CD4-positive, alpha-beta T cell treated with Interleukin-15 for 1 hour (primary cell): ENCODE results near the gene DHX58.
A peak's percentile ranks its signal among the peaks of the same experiment; 100 is the strongest.
"Not testable (repeated sequence)": the region's sequence is repeated elsewhere in the genome, so short reads cannot be mapped to it uniquely, and the experiment has no call there.

Experiments
- DNase-seq: peaks from one replicate; pipeline ENCODE4 v3.0.0-alpha.2; 2020

DHX58 gene

DNA sequence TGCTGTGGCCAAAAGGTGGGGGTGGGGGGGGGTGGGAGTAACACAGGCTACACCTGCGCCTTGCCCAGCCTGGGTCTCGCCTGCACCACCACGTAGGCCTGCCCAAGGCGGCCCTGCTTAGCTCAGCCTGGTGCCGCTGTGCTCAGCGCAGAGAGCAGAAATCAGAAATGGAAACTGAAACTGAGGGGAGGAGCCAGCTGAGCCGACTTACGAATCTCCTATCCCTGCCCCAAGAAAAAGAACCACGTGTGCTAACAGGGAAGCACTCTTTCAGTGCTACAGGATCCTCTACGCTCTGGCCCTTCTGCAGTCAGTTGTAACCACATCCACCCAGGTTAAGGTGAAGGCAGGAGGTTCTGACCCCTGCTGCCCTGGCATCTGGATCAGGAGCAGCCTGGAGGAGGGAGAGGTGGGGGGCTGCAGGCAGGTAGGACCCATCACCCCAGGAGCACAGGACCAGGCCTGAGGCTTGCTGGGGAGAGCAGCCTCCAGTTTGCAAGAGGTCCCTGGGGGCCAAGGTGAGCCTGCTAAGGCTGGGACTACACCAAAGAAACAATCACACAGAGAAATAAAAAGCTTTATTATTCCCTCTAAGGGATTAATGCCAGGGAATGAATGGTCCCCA lies at the start of gene DHX58:
Gene DHX58 (minus strand): TSS at position 163 of the 625 bp plus-strand sequence. CDS start 822 bp downstream, outside the sequence.
- peak; percentile 85 for DNase-seq

DNA sequence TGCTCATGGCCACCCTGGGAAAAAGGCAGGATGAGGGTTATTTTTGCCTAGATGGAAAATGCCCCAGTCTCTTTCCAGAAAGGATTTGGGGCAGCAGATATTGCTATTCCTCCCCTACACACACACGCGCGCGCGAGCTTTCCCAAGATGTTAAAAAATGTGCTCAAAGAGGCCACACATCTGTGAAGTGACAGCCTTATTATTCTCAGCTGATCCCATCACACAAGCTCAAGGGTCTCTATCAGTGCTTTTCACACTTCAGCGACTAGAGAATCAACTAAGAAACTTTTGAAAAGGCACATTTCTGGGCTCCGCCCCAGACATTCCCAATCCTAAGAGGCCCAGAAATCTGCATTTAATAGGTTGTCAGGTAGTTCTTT lies 48.0 kb upstream of the DHX58 start:
- no peak for DNase-seq

DNA sequence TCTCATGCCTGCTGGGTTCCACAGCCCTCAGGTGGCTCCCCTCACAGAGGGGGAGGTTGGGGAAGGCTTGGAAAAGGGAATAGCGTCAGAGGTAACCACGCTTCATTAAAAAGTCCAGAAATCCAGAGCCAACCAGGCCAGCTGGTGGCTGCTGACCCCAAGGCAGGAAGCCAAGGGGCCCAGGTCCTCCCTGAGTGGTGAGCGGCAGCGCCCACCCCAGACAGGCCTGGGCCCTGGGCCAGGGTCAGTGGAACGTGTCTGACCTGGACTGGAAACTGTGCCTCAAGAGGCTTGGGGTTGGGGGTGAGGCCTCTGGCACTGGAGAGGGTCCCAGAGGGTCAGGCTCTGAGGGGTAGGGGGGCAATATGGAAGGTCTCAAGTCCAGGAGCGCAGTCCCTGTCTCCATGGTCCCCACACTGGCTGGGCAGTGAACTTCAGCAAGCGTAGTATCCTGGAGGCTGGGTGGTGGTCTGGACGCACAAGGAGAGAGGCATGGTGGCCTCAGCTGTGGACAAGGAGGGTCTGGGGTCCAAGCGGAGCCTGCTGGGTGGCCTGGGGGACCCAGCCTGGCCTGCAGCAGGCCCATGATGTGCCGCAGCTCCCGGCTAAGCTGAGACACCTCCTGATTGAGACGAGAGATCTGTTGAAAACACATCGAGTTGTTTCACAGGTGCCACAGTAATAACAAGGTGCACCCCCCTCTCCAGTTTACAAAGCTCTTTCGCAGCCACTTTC lies 47.4 kb upstream of the DHX58 start:
- DNase-seq = no peak

DNA sequence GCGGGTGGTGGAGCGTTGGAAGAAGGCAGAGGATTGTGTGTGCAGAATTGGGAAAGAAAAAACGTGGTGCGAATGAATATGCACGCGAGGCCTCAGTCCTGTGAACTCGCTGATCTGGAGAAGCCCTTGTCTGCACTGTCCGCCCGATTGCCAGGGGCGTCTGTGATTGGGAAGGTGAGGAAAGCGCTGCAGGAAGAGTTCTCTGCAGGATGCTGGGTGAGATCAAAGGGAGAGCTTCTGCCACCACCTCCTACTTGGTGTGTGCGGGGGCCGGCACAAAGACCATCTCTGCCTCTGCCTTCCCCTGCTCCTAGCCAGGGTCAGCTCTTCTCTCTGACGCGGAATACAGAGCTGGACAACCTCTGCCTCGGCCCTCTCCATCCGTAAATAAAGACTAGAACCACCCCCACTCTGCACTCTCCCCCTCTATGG lies 43.1 kb upstream of the DHX58 start:
- no peak for DNase-seq

DNA sequence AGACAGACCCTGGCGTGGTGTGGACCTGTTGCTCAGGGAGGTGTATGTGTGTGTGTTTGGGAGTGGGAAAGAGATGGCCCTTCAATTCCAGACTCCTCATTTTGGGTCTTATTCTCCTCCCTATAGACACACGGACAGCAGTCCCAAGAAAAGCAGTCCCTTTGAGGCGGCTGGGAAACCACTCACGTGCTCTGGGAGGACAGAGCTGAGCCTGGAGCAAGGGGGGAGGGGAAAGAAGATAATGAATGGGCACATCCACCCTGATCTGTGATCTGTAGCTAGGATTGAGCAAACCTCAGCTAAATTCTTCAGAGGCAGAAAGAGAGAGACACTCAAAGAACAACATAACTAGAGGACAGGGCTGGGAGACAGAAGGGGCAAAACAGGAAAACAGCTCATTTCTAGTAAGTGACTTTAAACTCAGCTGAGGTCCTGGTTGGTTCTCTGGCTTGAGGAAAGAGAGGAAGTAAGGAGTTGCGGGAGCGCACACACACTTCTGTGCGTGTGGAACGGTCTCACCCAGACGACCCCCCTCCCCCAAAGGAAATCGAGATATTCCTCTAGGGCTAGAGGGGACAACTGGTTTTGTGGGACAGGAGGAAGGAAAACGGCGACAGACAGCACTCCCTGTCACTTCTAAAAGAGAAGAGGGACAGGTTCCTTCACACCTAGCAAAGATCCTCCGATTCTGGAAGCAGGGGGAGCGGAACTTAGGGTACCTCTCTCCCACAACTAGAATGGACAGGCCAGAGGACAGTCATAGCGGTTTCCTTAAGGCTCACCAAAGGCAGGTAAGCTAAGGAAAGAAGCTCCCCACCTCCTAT lies 41.6 kb upstream of the DHX58 start:
- DNase-seq = no peak

DNA sequence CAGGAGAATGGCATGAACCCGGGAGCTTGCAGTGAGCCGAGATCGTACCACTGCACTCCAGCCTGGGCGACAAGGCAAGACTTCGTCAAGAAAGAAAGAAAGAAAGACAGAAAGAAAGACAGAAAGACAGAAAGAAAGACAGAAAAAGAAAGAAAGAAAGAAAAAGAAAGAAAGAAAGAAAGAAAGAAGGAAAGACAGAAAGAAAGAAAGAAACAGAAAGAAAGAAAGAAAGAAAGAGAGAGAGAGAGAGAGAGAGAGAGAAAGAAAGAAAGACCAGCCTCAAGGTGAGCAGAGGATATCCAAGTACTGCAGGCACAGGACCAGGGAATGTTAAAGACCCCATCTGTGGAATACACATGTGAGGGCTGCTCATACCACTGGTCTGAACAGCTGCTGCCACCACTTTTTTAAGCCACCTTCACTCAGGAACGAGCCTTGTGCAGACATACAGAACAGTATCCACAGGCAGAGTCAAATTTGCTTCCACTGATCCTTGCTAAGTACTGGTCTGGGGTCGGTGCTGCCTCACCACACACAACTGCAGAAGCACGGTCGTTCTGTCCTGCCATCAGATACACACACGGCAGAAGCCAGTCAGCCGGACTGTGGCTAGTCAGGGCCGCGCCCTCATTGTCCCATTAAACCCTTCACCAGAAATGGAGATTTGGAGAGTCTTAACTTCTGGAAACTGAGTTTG lies 34.5 kb upstream of the DHX58 start:
- DNase-seq = no peak

DNA sequence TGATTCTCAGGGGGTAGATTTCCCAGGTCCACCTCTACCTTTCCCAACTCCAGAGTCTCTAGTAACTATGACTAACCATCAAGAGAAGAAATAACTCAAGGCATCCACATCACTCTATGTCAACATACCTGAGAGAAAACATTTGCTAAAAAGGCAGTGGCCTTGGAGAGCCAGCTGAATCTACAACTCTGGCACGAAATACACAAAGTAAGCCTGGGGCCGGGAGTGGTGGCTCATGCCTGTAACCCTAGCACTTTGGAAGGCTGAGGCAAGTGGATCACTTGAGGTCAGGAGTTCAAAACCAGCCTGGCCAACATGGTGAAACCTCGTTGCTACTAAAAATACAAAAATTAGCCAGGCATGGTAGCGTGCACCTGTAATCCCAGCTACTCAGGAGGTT lies 30.6 kb upstream of the DHX58 start:
- DNase-seq = not testable (repeated sequence)

DNA sequence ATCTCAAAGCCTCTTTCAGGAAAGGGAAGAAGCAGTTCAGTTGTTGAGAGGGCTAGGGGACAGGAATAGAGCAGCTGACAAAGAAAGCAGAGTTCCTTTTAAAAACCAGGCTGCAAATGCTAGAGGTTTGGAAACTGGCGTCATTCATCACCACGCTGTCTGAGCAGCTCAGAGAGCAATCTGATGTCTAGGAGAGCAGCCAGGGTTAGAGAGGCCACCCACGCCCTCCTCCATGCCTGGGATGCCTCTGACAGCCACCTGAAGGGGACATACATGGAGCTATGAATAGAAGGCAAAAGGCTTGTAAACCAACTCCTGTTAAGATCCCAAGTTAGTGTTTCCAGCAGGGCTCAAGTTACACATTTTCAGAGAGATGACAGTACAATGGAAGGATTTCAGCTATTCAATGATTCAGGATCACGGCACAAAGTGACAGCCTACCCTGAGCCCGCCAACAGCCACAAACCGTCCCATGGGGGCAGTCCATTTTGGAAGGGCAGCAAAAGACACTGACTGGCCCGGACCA lies 29.9 kb upstream of the DHX58 start:
- DNase-seq = no peak

DNA sequence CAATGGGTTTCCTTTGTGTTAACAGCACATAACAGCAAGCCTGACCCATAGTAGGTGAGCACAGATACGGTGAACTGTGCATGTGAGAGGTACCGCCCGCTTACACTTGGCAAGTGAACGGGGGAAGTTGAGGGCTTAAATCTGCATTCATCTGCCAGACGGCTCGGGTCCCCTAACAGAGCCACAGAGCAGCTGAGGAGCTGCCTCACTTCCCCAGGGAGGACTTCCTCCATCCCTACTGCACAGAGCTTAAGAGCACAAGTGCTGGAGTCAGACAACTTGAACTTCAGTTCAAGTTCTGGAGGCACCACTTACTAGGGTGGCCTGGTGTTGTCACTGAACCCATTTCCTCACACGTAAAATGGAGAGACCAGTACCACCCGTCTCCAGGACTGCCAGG lies 28.9 kb upstream of the DHX58 start:
- no peak for DNase-seq

DNA sequence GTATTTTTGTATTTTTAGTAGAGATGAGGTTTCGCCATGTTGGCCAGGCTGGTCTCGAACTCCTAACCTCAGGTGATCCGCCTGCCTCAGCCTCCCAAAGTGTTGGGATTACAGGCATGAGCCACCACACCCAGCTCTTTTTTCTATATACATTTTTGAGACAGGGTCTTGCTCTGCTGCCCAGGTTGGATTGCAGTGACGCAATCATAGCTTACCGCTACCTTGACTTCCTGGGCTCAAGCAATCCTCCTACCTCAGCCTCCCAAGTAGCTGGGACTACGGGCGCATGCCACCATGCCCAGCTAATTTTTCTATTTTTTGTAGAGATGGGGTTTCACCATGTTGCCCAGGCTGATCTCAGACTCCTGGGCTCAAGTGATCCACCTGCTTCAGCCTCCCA lies 28.2 kb upstream of the DHX58 start:
- not testable (repeated sequence) for DNase-seq

DNA sequence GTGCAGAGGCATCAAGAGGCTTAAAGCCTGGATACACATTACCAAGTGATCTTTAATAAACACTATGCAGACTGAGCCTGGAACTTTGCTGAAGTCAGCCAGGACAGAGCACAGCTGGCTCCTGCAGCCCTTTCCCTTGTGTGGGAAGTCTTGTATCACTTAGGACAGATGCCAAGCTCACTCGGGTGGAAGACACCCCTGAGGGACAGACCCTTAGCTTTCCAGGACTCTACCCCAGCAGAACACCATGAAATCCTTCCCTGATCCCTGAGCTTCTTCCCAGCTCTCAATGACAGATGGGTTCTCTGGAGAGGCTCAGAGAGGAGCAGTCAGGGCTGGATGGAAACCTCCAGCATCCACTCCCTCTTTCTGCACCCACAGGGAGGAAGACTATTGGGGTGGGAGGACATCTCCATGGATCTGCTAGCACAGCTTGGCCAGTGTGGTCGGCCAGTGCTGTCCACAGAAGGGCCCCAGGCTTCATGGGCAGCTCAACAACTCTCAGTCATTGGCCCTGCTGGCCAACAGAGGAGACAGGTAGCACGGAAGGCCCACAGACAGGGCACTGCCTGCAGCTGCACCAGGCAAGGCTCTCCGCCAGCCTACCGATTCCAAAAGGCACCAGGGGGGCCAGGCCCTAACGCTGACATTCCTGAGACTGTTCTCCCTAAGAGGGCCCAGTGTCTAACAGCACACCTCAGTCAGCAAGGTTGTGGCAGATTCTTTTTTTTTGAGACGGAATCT lies 26.4 kb upstream of the DHX58 start:
- DNase-seq = no peak

DNA sequence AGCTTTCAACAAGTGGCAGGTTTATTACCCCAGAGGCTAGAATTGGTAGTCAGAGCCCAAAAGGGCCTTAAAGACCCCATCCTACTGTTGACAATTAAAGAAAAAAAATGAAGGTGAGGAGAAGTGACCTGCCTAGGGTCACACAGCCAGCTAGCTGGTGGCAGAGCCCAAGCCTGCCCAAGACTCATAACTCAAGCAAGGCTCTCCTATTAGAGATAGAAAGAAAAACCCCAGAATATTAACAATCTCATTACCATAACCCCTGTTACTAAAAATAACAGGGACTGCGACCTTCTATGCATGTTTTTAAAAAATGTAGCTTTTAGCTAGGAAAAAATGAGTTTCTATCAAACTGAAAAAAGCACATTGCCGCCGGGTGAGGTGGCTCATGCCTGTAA lies 24.1 kb upstream of the DHX58 start:
- no peak for DNase-seq

DNA sequence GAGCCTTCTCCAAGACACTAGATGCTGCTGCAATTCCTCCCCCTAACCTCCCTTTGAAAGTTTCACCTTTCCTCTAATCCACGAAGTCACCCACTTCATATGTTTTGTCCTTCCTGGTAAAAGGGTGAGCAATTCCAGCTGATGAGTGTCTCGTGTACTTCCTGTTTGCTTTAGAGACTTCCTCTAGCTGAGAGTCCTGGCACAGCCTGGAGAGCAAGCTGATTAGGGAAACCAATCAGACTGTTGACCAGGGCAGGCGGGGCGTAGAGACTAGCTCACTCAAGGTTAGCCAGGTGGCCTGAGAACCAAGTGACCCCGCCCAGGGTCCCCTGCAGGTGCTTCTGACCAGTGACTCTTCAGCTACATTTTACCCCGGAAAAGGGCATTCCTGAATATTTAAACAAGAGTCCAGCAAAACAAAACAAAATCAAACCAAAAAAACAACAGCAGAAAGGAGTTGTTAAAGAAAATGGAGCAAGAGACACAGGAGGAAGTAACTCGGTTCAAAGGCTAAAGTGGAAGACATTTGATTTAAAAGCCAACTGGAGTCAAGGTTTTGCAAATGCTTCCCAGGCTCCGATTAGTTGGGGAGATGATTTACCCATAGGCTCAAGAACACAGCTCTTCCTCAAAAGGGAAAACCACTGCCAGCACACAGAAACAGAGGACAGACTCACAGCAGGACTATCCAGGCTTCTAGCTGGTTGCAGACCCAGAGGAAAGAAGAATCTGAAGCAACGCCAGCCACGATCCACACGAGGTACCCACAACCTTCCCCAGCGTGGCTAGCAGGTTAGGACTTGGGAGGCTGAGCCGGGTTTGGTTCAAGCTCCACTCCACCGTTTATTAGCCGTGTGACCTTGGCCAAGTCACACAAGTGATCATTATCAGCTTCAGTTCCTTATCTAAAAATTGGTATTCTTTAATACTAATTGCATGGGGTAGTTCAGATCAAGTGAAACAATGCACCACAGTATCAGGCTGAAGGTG lies 23.4 kb upstream of the DHX58 start:
- DNase-seq = no peak

DNA sequence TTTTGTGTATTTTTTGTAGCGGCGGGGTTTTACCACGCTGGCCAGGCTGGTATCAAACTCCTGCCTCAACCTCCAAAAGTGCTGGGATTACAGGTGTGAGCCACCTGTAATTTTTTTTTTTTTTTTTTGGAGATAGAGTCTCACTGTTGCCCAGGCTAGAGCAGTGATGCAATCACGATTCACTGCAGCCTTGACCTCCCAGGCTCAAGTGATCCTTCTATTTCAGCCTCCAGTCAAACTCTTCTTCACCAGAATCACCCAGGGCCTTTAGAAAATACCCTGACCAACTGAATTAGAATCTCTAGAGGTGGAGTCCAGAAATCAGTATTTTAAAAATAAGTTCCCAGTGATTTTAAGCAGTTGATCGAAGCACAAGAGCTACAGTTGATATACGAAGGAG lies 22.6 kb upstream of the DHX58 start:
- DNase-seq = no peak

DNA sequence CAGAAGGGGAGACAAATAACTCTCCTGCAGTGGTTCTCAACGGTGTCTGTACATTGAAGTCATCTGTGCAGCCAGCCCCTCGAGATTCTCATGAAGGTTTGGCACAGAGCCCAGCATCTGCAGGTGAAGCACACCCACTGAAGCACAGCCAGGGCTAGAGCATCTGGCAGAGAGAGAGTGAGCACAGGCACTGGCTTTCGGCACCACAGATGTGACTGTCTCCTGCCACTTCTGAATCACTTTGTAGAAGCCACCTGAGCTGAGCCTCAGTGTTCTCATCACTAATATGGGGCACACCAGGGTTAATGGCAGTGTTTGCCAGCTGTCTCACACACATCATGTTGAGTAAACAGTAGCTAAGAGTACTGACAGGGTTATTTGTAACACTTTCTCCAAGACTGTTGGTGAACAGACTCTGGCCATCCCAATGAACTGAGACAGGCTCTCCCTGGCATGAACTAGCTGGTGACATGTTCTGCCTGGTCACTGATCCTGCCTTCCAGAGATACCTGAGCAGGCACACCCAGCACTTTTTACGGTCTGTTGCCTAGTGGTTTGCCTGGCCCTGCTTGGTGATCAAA lies 21.0 kb upstream of the DHX58 start:
- DNase-seq = peak; percentile 69

DNA sequence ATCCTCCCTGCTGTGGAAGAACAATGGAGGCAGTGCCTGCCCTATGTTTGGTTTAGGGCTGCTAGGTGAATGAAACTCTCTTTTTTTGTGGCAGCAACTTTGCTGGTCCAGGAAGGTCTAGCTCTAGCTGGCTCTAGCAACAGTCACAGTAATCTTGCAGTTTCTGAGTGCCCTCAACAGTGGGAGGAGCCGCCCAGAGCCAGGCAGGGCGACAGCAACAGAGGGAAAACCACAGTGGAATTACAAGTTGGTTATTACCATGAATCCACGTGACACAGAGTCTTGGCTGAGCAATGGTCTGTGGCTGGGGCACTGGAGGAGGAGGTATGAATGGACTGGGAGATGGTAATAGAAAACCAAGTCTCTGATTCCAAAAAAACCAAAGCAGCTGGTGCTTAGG lies 20.4 kb upstream of the DHX58 start:
- no peak for DNase-seq

DNA sequence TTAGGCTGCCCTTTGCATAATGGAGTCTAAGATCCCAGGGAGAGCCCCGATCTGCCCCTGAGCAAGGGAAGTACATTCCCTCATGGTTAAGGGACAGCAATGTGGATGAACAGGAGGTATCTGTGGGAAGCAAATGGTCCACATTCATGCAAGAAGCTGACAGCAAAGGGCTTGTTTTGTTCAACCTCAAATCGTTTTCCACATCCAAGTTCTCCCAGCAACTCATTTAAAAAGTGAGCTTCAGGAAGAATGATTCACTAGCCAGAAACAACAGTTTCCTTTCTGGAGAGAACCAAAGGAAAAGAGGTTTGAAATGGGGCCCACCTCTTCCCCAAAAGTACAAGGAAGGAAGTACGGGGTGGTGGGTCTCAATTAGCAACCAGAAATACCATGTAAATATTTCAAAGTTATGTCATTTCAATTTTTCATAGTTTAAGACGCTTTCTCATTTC lies 19.5 kb upstream of the DHX58 start:
- DNase-seq = no peak

DNA sequence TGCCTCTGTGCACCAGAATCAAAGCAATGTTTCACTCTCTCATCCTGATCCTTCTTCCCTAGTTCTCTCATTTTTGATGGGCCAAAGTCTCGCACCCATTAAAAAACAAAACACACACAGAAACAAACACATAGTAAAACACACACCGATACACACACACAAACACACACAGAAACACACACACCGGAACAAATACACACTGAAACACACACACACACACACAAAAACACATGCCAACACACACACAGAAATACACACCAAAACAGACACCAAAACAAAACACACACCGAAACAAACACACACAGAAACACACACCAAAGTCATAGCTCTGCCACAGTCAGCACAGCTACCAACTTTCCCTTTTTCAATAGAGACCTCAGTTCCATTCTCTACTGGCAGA lies 18.7 kb upstream of the DHX58 start:
- no peak for DNase-seq

DNA sequence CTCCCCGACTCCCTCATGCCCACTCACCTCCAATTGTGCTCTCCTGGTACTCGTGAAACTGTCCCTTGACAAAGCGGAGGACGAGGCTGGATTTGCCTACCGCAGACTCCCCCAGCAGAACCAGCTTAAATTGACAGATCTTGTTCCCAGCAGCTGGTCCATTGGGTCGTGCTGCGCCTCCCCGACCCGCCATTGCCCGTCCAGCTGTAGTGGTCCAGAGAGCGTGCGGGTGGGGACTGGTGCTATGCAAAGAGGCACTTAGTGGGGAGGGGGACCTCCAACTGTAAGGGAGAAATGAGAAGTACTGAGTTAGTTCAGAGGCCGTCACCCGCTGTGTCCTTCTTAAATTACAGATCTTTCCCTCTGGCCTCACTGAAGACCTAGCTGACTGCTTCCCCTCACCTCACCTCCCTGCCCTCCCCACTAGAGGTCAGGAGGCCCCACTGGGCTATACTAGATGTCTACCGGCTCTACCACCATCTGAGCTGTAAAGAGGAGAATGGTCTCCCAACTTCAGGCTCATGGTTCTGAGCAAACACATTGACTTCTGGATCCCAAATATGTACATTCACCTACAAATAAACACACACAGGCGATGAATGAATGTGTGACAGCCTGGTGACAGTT lies 17.9 kb upstream of the DHX58 start:
- DNase-seq = no peak
